Amygdala (tissue), 56 donors: Measurements from ENCODE around the gene JUP.

ENCODE experiments used
- DNase-seq, 56 donors: peaks; one replicate each; lab custom pipeline; 2025; lab: John Stamatoyannopoulos, UW

JUP gene

DNA sequence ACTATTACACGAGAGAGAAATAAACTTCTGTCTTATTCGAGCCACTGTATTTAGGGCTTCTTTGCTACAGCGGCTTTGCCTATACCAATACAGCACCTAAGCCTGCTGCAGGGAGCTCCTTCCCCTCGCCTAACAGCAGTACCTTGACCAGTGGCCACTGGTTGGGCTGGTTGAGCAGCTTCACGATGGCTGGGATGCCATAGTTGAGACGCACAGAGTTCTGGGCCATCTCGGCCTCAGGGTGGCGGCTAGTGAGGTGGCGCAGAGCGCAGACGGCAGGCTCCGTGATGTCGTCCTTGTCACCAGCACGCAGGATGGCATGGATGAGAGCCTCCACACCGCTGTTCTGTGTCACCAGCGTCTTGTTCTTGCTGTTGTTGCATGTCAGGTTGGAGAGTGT lies 23.7 kb downstream of the JUP start:
- DNase-seq = no peak

DNA sequence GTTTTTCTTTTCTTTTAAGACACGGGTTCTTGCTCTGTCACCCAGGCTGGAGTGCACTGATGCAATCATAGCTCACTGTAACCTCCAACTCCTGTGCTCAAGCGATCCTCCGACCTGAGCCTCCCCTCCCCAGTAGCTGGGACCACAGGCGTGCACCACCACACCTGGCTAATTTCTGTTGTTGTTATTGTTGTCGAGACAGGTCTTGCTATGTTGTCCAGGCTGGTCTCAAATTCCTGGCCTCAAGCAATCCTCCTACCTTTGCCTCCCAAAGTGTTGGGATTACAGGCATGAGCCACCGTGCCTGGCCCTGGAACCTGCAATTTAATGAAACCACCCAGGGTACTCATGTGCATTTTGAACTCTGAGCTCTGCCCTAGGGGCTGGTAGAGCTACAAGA lies 24.1 kb downstream of the JUP start:
- no peak for DNase-seq

- no peak for DNase-seq
Observed at GRCh38 chr17:41760878-41761277, 25.6 kb downstream of the JUP start.

- no peak for DNase-seq
Observed at GRCh38 chr17:41758601-41759000, 27.9 kb downstream of the JUP start.

DNA sequence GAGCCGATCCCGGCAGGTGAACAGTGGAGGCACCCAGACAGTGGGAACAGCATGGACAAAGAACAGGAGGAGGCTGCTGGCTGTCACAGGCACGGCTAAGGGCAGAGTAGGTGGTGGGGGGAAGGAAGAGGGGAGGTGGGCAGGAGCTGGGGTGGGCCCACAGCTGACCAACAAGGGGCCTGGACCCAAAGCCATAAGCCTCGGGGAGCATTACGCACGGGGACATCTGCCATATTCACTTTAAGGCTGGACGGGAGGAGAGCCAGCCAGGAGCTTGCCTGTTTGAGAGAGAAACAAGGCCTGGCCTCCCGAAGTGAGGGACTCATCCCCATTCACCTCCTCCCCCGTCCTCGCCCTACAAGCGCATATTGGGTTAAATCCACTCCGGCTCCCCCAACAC lies 32.4 kb downstream of the JUP start:
- no peak for DNase-seq

GRCh38 chr17:41751288-41751687 lies 35.2 kb downstream of the JUP start:
- DNase-seq = no peak

- DNase-seq = no peak
Observed at GRCh38 chr17:41750862-41751261, 35.6 kb downstream of the JUP start.

- DNase-seq = no peak
Observed at GRCh38 chr17:41748275-41748674, 38.2 kb downstream of the JUP start.

- DNase-seq = no peak
Observed at GRCh38 chr17:41741709-41742108, 44.8 kb downstream of the JUP start.

- no peak for DNase-seq
Observed at GRCh38 chr17:41740506-41740905, 46.0 kb downstream of the JUP start.

- DNase-seq = no peak
Observed at GRCh38 chr17:41739661-41740352, 46.7 kb downstream of the JUP start.

GRCh38 chr17:41738801-41739112 lies 47.8 kb downstream of the JUP start:
- DNase-seq = no peak

DNA sequence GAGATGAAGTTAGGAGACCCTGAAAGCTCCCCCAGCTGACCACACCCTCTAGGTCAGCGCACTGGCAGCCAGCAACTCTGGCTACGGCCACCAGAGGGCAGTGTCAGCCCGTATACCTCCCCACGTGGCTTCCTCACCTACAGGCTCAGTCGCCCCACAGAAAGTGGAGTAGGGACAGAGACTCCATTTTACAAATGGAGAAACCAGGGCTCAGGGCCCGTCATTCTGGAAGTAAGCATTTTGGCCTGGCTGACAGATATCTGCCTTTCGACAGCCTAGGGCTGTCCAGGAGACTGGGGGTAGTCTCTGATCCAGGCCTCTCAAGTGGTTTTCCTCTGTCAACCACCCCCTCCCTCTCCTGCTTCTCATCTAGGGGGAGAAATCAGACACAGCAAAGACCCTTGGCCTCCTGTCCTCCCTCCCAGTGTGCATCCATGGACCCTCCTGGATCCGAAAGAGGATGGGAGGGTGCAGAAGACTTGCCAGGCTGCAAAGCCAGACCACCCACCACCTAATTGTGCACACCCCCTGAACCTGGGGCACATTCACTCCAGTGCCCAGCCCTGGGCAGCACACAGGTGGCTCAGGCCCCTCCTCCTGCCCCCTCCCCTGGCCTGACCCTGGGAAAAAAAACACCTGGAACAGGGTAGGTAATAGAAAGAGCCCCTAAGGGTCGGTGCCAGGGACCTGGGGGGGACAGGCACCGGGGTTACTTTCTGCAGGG lies 48.3 kb downstream of the JUP start:
- DNase-seq = peak in 52 of 56 donors; percentile 6 to 86 (median 53)

GRCh38 chr17:41737680-41738023 lies 48.9 kb downstream of the JUP start:
- no peak for DNase-seq

- no peak for DNase-seq
Observed at GRCh38 chr17:41736983-41737679, 49.4 kb downstream of the JUP start.

DNA sequence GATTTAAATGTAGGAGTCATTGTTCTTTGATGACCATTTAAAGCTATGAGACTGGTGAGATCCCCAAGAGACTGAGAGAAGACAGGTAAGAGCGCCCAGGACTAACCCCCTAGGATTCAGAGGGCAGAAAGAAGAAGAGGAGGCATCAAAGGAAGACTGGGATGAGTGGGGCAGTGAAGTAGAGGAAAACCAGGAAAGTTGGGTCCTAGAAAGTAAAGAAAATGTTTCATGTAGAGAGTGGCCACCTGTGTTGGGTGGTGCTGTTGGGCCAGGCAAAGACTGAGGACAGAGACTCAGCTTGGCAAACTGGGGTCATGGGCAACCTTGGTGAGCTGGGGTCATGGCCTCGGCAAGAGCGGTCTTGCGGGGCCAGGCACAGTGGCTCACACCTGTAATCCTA lies 50.8 kb downstream of the JUP start:
- no peak for DNase-seq

GRCh38 chr17:41734949-41735313 lies 51.6 kb downstream of the JUP start:
- peak in 1 of 56 donors; percentile 50 for DNase-seq

DNA sequence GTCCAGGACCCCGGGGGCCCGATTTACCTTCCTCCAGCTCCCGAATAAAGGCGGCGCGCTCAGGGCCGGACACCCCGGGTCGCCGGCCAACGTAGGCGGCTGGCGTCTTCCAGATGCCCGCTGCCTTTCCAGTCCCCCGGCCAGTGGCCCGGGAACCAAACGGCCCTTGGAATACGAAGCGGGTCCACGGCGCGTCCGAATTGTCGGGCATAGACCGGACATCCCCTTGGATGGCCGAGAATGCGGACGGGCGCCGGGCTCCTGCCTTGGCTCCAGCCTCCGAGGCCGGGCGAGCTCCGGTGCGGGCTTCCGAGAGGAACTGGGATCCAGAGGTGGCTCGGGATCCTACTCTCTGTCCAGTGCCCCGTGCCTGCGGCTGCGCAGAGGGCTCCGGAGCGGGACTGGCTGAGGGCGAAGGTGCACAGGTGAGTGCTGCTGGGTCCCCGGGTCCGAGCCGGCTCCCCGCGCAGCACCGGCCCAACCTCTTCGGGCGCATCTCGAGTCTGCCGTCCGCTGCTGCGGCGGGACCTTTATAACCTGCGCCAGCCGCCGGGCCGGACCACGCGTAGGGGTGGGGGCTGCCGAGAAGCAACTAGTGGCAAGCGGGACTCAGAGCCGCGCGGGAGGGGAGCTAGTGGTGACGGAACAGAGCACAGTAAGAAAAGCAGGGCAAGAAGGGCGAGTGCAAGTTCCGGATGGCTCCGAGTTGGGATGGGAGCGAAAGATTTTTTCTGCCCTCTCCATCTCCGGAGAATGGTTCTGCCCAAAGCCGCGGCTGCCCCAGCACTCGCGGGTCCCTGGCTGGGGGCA lies 52.2 kb downstream of the JUP start, which contains the start of gene HAP1:
TSS of gene HAP1 (minus strand) at position 505 of the 810 bp plus-strand sequence. CDS start at position 496, 9 bp downstream.
- DNase-seq = peak in 34 of 56 donors; percentile 5 to 62 (median 34)

DNA sequence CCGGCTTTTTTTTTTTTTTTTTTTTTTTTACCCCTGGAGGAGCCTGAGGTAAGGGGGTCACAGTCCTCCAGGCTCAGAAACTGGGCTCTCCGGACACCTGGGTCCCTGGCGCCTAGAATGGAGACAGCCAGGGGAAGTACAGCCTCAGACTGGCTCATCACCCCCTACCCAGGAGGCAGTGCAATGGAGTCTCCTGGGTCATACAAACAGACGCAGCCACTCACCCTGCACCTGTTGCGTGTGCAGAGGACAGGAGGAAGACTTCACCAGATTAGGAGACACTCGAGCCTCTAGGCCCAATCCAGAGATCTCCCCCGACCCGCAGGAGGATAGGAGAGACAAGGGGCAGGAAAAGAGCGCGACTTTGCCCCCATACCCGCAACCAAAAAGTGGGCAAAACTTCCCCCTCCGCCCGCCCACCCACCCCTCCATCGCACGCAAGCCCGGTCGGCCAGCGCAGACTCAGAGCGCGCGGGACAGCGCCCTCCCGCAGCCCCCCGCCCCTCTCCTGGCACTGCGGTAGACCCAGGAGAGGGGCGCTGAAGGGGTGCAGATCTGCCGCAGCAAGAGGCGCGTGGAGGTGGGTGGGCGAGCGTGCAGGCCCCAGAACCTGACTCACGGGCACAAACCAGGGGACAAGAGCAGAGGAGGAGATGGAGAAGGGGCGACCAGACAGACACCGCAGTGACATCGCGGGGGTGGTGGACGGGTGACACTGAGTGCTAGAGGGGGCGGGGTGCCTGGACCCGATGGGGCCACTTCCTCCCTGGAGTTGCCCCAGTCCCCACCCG lies 53.0 kb downstream of the JUP start:
- peak in 1 of 56 donors; percentile 16 for DNase-seq

- no peak for DNase-seq
Observed at GRCh38 chr17:41731836-41732235, 54.7 kb downstream of the JUP start.
